CD4-positive, alpha-beta T cell treated with Interleukin-6 at 100 ng/mL for 8 hours (primary cell): ENCODE results near the gene TBC1D2B.

ENCODE experiments used
- DNase-seq: peaks from one replicate; pipeline ENCODE4 v3.0.0-alpha.2; 2020; ENCODE audit warnings: mixed read lengths, low spot score

Gene TBC1D2B

DNA sequence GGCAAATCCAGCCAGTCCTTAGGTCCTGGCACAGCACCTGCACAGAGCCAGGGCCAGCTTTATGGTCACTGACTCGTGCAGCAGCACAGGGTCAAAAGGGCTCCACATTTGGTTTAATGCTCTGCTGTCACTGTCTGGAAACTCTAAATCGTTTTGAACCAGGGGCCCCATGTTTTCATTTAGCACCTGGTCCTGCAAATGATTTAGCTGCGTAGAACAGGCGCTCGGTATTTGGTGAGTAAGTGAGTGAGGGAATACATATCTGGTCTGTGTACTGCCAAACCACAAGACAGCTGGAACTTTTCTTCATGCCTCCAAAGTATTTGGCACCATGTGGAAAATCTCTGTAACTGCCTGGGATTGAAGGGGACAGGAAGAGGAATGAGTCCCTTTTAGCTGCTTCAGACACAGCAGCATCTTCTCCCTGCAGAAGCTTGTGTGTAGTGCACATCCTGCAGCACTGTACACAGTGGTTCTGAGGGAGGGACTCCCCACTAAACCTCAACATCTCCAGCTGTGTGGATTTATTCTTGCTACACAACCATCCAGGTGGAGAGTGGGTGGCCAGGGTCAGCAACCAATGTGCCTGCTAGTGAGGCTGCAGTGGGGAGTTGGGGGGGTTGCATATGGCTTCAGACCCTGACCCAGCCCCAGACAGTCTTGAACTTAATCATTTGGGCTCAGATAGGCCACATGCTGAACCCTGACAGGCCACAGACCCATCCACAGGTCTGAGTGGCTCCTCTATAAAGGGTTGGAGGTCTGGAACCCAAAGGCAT, 15.9 kb upstream of the TBC1D2B start:
- no peak for DNase-seq

- DNase-seq = no peak
Observed at GRCh38 chr15:78092261-78093041, 14.9 kb upstream of the TBC1D2B start, which contains the start of gene SH2D7. Gene SH2D7, plus strand, starts transcription at chr15:78092561. Its CDS starts 24 bp downstream, at chr15:78092585.

DNA sequence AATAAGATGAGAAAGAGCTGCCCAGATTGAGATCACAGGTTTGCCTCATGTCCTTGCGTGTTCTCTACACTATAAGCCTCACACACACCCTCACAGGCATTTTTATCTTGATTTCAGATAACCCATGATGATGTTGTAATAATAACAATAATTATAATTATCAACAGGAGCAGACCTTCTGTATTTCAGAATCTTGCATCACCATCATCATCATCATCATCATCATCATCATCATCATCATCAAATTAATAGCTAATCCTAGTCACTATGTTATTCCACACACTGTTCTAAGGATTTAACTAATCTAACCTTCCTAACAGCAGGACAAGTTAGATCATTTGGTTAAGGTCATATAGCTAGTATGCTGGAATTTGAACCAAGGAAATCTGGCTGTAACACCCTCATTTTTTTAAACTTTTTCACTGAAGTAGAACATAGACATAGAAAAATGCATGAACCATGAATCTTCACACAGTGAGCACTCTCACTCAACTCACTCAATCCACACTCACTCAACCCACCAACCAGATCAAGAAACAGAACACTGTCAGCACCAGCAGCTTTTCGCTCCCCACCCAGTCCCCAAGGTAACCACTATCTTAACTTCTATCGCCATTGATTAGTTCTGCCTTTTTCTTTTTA, 13.0 kb upstream of the TBC1D2B start:
- no peak for DNase-seq

DNA sequence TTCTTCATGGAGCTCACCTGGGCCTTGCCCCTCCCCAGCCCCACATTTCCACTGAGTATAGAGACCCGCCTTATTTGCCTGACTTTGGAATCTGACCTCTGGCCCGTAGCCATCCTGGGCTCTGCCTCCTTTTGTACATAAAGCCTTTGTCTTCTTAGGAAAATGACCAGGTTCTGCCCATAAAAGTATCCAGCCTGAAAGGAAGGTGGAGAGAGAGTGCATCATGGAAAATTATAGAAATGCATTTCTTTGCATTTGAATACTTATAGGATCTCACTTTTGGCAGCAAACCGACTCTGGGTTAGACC, 11.2 kb upstream of the TBC1D2B start:
- no peak for DNase-seq

DNA sequence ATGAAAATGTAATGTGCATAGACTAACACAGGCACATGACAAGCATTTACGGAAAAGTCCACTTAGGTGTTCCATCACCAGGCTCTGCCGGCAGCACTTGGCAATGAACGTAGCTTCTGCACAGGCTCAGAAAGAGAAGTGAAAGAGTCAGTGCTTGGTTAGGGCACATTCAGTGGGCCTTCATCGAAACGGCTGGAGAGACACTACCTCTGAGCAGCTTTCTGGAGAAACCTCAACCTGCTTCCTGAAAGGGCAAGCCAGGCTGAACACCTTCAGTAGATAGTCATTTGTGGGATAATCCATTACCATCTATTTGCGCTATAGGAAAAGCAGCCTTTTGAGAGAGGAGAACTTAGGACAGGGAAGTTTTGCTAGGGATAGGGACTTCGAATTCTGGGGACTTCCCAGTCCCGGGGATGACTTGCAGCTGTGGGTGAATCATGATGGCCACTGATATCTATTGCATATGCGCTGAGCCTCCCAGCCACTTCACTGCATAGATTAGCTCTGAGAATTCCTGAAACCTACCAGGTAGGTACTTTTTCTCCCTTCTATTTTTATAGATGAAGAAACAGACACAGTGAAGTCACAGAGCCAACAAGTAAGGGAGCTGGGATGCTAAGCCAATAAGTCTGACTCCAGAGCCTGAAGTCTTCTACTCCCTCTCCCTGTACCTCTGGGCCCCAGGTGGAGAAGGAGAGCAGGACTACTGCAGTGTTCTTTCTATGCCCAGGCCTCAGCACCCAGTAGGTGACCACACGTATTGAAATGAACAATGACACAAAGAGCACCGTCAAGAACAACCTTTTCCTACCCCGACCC, 10.7 kb upstream of the TBC1D2B start:
- no peak for DNase-seq

DNA sequence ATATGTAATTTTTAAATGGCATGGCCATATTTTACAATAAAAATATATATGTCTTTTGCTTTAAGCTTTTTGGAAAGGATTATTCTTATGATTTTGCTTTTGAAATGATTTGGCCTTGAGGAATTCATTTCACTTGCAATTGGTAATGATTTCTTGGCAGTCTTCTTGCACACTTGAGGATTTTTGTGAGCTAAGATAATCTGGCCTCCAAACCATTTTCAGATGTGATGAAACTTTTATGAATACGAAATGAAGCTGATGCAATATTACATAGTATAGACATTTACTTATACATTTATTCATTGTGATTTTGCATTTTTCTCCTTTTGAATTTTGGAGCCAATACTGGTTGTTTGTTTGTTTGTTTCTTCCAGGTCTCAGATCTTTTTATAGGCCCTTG, 8.4 kb upstream of the TBC1D2B start:
- no peak for DNase-seq

GRCh38 chr15:78084449-78084750, 6.9 kb upstream of the TBC1D2B start:
- DNase-seq = no peak

- no peak for DNase-seq
Observed at GRCh38 chr15:78083687-78084448, 6.4 kb upstream of the TBC1D2B start.

- no peak for DNase-seq
Observed at GRCh38 chr15:78083186-78083585, 5.7 kb upstream of the TBC1D2B start.

DNA sequence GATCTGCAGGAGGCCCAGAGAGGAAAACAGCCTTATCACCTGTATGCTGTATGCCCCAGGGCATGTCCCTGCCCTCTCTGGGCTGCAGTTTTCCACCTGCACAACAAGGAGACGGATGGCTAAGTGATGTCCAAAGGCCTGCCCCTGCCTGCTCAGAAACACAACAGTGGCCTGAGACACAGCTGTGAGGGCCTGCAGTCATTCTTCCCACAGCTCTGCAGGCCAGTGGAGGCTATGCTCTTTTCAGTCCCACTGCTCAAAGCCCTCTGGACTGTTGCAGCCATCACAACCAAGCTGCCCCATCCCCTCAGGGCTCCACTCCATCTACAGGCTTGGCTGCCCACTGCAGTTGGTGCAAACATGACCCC, 5.2 kb upstream of the TBC1D2B start:
- no peak for DNase-seq

DNA sequence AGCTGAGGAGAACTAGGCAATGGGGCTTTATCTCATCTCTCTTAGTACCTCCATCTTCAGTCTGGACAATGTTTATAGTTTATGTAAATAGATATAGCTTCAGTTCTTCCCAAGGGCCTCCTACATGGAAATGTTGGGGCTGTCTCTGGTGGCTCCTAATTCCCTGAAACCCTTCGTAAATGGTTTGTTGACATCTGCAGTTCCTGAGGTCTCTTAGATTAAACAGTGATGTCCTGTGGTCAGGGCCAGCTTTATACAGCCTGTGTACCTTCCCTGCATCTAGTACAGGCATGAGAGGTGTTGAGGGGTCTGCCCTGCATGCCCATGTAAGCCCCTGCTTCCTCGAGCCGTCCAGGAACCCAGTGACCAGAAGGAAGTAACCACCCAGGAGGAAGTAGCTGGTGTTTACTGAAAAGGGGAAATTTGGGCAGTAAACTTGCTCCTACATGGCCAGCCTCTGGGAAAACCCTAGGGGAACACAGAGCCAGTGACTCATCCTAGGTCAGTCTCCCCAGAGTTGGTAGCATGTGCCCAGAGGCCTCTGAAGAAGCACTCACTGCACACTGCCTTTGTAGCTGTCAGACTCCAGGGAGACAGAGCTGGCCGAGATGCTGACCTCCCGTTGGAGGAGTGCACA, 4.7 kb upstream of the TBC1D2B start:
- no peak for DNase-seq

DNA sequence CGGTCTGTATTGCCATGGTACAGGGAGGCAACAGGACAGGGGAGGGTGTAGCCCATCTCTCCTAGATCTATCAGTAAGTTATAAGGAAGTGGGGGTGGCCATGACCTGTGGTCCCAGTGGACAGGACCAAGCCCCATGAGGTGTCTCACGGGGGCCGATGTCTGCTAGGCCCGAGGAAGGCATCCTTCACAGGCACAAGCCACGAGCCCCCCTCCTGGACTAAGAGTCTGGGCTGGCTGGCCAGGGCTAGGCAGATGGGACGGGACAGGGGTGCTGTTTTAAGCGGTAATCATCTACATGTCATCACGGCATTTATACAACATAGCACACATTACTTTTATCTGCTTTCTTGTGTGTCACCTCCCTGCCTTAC, 2.6 kb upstream of the TBC1D2B start:
- DNase-seq = no peak

DNA sequence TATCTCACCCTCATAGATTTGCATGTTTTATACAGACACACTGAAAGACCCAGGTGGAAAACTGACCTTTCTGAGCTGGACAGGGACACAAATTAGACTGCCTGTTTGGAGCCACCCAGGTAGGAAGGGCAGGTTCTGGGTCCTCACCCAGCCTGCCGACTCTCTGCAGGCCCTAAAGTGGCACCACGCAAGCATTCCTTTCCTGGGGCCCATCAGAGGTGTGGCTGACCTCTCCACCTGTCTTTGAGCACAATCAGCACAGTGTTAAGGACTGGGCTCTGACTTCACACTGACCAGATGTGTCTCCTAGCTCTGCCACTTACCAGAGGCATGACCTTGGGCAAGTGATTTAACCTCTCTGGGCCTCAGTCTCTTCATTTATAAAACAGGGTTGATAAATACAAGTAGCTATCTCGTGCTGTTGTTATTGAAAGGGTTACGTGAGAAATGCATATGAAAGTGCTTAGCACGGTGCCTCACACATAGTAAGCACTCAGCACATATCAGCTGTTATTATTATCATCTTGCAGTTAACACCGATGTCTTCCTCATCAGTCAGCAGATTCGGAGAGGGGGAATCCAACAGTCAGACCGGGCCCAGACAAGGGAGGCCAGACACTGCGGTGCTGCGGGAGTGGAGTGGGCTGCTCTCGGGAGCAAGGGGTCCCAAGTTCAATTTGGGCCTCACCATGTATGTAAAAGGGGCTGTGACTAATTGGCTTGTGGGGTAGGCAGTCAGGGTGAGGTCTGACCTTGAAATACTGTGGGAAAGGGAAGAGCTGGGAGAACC, 2.0 kb upstream of the TBC1D2B start:
- DNase-seq = no peak

GRCh38 chr15:78077871-78078210, 330 bp upstream of the TBC1D2B start:
- DNase-seq = no peak

- no peak for DNase-seq
Observed at GRCh38 chr15:78076231-78077052, 1.1 kb downstream of the TBC1D2B start.

DNA sequence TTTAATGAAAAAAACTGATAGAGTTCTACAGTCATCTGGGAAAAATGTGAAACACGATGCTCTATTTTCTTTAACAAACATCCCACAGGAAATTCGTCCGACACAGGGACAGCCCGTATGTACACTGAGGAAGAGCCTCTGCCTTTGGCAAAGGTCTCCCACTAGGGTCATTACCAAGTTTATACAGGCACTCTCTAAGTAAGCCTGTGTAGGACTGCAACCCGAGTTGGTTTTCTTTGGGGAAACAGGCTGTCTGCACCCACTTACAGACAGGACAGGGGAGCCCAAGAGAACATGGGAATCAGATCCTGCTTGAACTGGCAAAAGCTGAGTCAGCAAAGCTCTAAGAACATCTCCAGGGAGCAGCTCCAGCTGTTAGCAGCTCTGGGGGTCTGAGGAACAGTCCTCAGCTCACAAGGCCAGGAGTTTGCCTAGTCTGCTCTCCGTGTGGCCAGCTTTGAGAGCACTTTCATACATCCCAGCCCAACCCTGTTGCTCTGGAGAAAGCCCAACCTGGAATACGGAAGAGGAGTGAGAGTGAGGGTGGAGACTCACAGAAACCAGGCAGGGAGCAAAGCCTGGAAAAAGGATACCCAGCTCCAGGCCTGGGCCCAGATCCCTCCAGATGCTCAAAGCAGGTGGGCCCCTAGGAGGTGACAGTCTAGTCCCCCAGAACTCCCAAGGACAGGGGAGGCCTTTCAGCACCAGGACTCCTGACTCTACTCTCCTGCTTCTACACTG, 1.9 kb downstream of the TBC1D2B start:
- DNase-seq = no peak

GRCh38 chr15:78073046-78073787, 4.3 kb downstream of the TBC1D2B start:
- DNase-seq = no peak
